ENCODE results near the gene PDCL2. TPM values are rescaled to one million over a fixed set of nuclear protein-coding genes. Genes with fewer than 3 reads are reported as not detected.

The PDCL2 gene
- total RNA-seq (not detected in 2 replicates), polyA plus RNA-seq (not detected in 2 replicates), polyA minus RNA-seq (ENCODE audit: low replicate concordance) (not detected in 2 replicates)
- not detected in 2 replicates for polyA plus RNA-seq (2012)

- Histone ChIP-seq H3K27ac (ENCODE audit: insufficient read depth, low read length) (no peak within 1 kb of the TSS), H3K36me3 (ENCODE audit: control insufficient read depth, insufficient read depth, low read length) (no peaks in the 10 kb centered on the region), H3K4me2 (ENCODE audit: extremely low read depth, insufficient read depth, low read length) (no peak within 1 kb of the TSS), H4K20me1 (ENCODE audit: control insufficient read depth, extremely low read depth, insufficient read depth, low read length) (no peaks in the 10 kb centered on the region), H3K79me2 (ENCODE audit: control insufficient read depth, insufficient read depth, low read length) (no peaks in the 10 kb centered on the region), H3K9ac (ENCODE audit: insufficient read depth, low read length) (no peak within 1 kb of the TSS), H3K27me3 (ENCODE audit: control insufficient read depth, insufficient read depth, low read length) (no peaks in the 10 kb centered on the region), H2AFZ (ENCODE audit: low read length) (no peak within 1 kb of the TSS), H3K4me3 (replicated peaks in 1 of 4; ENCODE audit: control extremely low read depth in 1 of 4, insufficient read depth in 1 of 4, low read depth in 3 of 4, low read length in 4 of 4) (no peak within 1 kb of the TSS), H3K4me1 (ENCODE audit: control insufficient read depth, extremely low read depth, insufficient read depth, low read length) (no peaks in the 10 kb centered on the region), H3K9me3 (ENCODE audit: control insufficient read depth, insufficient read depth, low read depth, low read length) (no peaks in the 10 kb centered on the region)
- TF ChIP-seq EZH2 (IDR thresholded peaks at IDR 0.05; ENCODE audit: low read length, missing control alignments) (no peak), CTCF (conservative IDR thresholded peaks at IDR 0.05 in 1 of 2, IDR thresholded peaks at IDR 0.05 in 1 of 2; ENCODE audit: low read depth in 1 of 2, low read length in 2 of 2) (no peak)
- DNase-seq (ENCODE audit: low read depth in 2 of 2): no peak
Observed at GRCh38 chr4:55592014-55592413, at the start of gene PDCL2. TSS of gene PDCL2 (minus strand) at chr4:55592245. CDS start at chr4:55592109, 136 bp downstream.

GRCh38 chr4:55637272-55637820 is 45.3 kb upstream of the PDCL2 start:
- Histone ChIP-seq H3K4me3 (replicated peaks in 1 of 4; ENCODE audit: control extremely low read depth in 1 of 4, insufficient read depth in 1 of 4, low read depth in 3 of 4, low read length in 4 of 4) (no peak overlapping the region), H3K27ac (ENCODE audit: insufficient read depth, low read length) (no peak overlapping the region), H3K36me3 (ENCODE audit: control insufficient read depth, insufficient read depth, low read length) (no peaks in the 10 kb centered on the region), H3K9ac (ENCODE audit: insufficient read depth, low read length) (no peak overlapping the region), H3K27me3 (ENCODE audit: control insufficient read depth, insufficient read depth, low read length) (peaks cover 34% of the 10 kb centered on the region), H3K4me2 (ENCODE audit: extremely low read depth, insufficient read depth, low read length) (no peak overlapping the region), H3K4me1 (ENCODE audit: control insufficient read depth, extremely low read depth, insufficient read depth, low read length) (peaks cover 3% of the 10 kb centered on the region), H4K20me1 (ENCODE audit: control insufficient read depth, extremely low read depth, insufficient read depth, low read length) (no peaks in the 10 kb centered on the region), H2AFZ (ENCODE audit: low read length) (no peak overlapping the region), H3K9me3 (ENCODE audit: control insufficient read depth, insufficient read depth, low read depth, low read length) (no peaks in the 10 kb centered on the region), H3K79me2 (ENCODE audit: control insufficient read depth, insufficient read depth, low read length) (no peaks in the 10 kb centered on the region)
- TF ChIP-seq CTCF (conservative IDR thresholded peaks at IDR 0.05 in 1 of 2, IDR thresholded peaks at IDR 0.05 in 1 of 2; ENCODE audit: low read depth in 1 of 2, low read length in 2 of 2) (no peak), EZH2 (IDR thresholded peaks at IDR 0.05; ENCODE audit: low read length, missing control alignments) (no peak)
- no peak for DNase-seq (ENCODE audit: low read depth in 2 of 2)

- no peak for DNase-seq (ENCODE audit: low read depth in 2 of 2)
- Histone ChIP-seq H3K27ac (ENCODE audit: insufficient read depth, low read length) (no peak overlapping the region), H3K4me1 (ENCODE audit: control insufficient read depth, extremely low read depth, insufficient read depth, low read length) (peaks cover 3% of the 10 kb centered on the region), H4K20me1 (ENCODE audit: control insufficient read depth, extremely low read depth, insufficient read depth, low read length) (no peaks in the 10 kb centered on the region), H3K79me2 (ENCODE audit: control insufficient read depth, insufficient read depth, low read length) (no peaks in the 10 kb centered on the region), H3K4me2 (ENCODE audit: extremely low read depth, insufficient read depth, low read length) (peak overlapping the region; percentile 68), H3K36me3 (ENCODE audit: control insufficient read depth, insufficient read depth, low read length) (no peaks in the 10 kb centered on the region), H2AFZ (ENCODE audit: low read length) (no peak overlapping the region), H3K9me3 (ENCODE audit: control insufficient read depth, insufficient read depth, low read depth, low read length) (no peaks in the 10 kb centered on the region), H3K9ac (ENCODE audit: insufficient read depth, low read length) (no peak overlapping the region), H3K27me3 (ENCODE audit: control insufficient read depth, insufficient read depth, low read length) (peaks cover 37% of the 10 kb centered on the region), H3K4me3 (replicated peaks in 1 of 4; ENCODE audit: control extremely low read depth in 1 of 4, insufficient read depth in 1 of 4, low read depth in 3 of 4, low read length in 4 of 4) (peak overlapping the region in 2 of 4 experiments; percentile 21 to 24)
- no peak for TF ChIP-seq CTCF (conservative IDR thresholded peaks at IDR 0.05 in 1 of 2, IDR thresholded peaks at IDR 0.05 in 1 of 2; ENCODE audit: low read depth in 1 of 2, low read length in 2 of 2)
- TF ChIP-seq EZH2 (IDR thresholded peaks at IDR 0.05; ENCODE audit: low read length, missing control alignments): peak; percentile 25
Observed at GRCh38 chr4:55636656-55636999, 44.6 kb upstream of the PDCL2 start.
